GM12864 (cell line): ENCODE data around the gene GUCA1A.
"Not testable (repeated sequence)": the region's sequence is repeated elsewhere in the genome, so short reads cannot be mapped to it uniquely, and the experiment has no call there.

ENCODE experiments used
- DNase-seq: peaks from one replicate; pipeline ENCODE4 v3.0.0-alpha.2; 2011; ENCODE audit warnings: low read depth
- H3K4me3 ChIP-seq: 2 replicates; pipeline ENCODE4 v1.5.1; 2011; ENCODE audit warnings: mild to moderate bottlenecking, low read depth, low read length, control low read depth
- CTCF ChIP-seq: IDR thresholded peaks from 2 replicates; pipeline ENCODE4 v1.5.1; 2011; ENCODE audit warnings: low read depth, mild to moderate bottlenecking, moderate library complexity, low read length, control low read depth, inconsistent platforms; ENCODE audit errors: missing control alignments

GUCA1A gene

GRCh38 chr6:42147138-42147562, 26.0 kb upstream of the GUCA1A start:
- no peak for DNase-seq
- no peak overlapping the region for H3K4me3 ChIP-seq
- TF ChIP-seq CTCF: no peak

- TF ChIP-seq CTCF: no peak
- DNase-seq: no peak
- no peak overlapping the region for H3K4me3 ChIP-seq
These were observed 25.1 kb upstream of the GUCA1A start for GRCh38 chr6:42148058-42148457.

GRCh38 chr6:42150254-42150653, 22.9 kb upstream of the GUCA1A start:
- H3K4me3 ChIP-seq: no peak overlapping the region
- DNase-seq: no peak
- no peak for TF ChIP-seq CTCF

GRCh38 chr6:42152024-42152423, 21.1 kb upstream of the GUCA1A start:
- DNase-seq: no peak
- no peak overlapping the region for H3K4me3 ChIP-seq
- no peak for TF ChIP-seq CTCF

GRCh38 chr6:42152528-42153213, 20.5 kb upstream of the GUCA1A start:
- H3K4me3 ChIP-seq, DNase-seq: not testable (repeated sequence)

GRCh38 chr6:42153921-42154320, 19.2 kb upstream of the GUCA1A start:
- no peak for DNase-seq
- H3K4me3 ChIP-seq: no peak overlapping the region
- TF ChIP-seq CTCF: no peak

GRCh38 chr6:42154461-42155209, 18.5 kb upstream of the GUCA1A start:
- DNase-seq: no peak
- H3K4me3 ChIP-seq: no peak overlapping the region
- TF ChIP-seq CTCF: no peak
